HG02571 (cell line): Measurements from ENCODE around the gene MARCHF2.

ENCODE experiments used
- ATAC-seq: cut with Tn5 transposase; IDR thresholded peaks from one replicate; pipeline ENCODE4 v1.9.1; 2021; ENCODE audit warnings: mild to moderate bottlenecking, moderate library complexity; ENCODE audit not compliant: unreplicated experiment

MARCHF2 gene

GRCh38 chr19:8473648-8474476 lies 60.8 kb downstream of the MARCHF2 start:
- no peak for ATAC-seq

- ATAC-seq, result no peak
Observed at GRCh38 chr19:8475005-8475404, 61.9 kb downstream of the MARCHF2 start.

GRCh38 chr19:8476524-8476923 lies 63.4 kb downstream of the MARCHF2 start:
- no peak for ATAC-seq

- ATAC-seq, result no peak
Observed at GRCh38 chr19:8477889-8478288, 64.8 kb downstream of the MARCHF2 start.

DNA sequence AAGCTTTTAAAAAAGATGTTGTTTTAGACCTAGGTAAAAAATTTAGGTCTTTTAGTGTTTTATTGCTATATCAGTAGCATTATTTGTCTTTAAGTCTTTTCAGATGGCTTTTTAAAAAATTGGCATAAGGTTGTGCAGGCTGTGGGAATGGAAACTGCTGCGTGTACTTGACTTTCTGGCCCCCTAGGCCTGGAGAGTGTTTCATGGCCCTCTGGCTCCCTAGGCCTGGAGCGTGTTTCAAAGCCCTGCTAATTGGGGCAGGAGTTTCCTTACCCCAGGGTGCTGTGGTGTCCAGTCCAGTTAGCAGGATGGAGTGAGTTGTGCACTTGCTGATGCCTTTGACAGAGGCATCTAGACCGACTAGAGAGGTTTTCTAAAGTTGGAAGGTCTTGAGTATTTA lies 65.5 kb downstream of the MARCHF2 start:
- no peak for ATAC-seq

DNA sequence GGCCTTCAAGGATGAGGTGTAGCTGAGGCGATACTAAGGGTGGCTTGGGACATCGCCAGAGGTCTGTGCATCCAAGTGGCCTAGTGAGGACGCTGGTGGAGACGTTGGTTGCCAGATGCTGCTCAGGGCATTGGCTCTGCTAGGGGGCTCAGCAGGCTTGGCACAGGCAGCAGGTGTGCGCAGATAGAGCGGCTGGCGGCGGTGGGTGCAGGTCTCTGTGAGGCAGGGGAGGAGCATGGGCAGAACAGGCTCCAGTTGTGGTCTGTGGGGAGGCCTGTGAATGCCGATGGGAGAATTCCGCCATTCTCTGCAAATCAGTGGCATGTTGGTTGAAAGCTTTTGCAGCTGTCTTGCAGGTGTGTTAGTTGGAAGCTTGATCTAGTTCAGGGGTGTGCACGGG lies 68.1 kb downstream of the MARCHF2 start:
- ATAC-seq, result no peak

DNA sequence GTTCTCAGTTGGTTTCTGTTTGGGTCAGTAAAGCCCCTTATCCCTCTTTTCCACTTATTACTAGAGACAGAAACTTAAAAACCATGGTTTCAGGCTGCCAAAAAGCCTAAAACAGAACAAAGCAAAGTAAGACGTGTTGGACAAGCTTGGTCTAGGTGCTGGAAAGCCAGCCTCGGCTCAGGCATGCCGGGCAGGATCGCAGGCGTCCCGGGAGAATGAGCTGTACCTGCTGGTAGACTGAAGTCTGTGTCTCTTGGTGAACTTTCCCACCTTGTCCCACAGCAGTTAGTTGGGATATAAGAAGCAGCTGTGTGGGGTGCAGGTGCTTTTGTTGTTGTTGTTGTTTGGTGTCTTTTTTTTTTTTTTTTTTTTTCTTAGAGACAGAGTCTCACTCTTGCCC lies 68.5 kb downstream of the MARCHF2 start:
- ATAC-seq, result no peak

DNA sequence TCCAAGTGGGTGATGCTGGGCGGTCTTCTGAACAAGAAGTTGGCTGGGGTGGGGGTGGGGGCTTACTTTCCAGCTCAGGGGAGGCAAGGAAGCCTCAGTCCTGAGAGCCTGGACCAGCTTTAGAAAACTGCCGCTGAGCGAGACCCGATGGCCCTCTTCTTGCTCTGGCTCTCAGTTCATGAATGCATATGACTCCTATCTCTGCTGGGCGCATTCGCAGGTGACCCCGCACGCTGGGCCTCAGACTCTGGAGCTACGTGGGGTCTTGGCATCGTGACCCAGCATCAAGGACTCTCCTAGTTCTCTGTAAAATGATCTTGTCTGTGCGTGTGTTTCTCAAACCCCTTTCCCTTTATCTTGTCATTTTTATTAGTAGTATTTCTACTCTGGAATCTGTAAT lies 69.6 kb downstream of the MARCHF2 start:
- no peak for ATAC-seq

GRCh38 chr19:8483165-8483564 lies 70.1 kb downstream of the MARCHF2 start:
- no peak for ATAC-seq

GRCh38 chr19:8484331-8484894 lies 71.3 kb downstream of the MARCHF2 start:
- no peak for ATAC-seq

- ATAC-seq, result no peak
Observed at GRCh38 chr19:8485561-8486371, 72.7 kb downstream of the MARCHF2 start.

DNA sequence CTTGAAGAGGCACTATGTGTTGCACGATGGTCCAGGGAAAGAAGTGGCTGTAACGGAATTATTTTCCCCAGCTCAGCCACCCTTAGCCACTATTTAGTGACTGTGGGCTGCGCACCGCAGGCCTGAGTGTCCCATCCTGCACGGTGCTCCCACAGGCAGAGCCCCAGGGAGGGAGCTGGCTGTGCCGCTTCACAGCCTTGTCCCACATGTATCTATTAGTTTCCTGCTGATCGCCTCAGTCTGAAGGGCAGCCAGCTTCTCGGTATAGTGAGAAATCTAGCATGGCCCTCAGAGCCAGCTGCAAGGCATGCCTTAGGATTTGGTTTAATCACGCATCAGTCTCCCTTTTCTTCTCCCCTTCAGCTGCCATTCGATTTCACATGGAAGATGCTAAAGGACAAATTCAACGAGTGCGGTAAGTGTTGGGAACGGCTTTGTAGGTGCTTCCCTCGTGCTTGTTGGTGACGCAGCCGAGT lies 73.6 kb downstream of the MARCHF2 start:
- no peak for ATAC-seq

GRCh38 chr19:8487137-8487851 lies 74.2 kb downstream of the MARCHF2 start:
- no peak for ATAC-seq

GRCh38 chr19:8488365-8488764 lies 75.3 kb downstream of the MARCHF2 start:
- ATAC-seq, result no peak
